HFFc6 (cell line): ENCODE measurements around the gene APOL5. TPM values are rescaled to one million over a fixed set of nuclear protein-coding genes. Genes with fewer than 3 reads are reported as not detected.
A peak's percentile ranks its signal among the peaks of the same experiment; 100 is the strongest.
"Not testable (repeated sequence)": the region's sequence is repeated elsewhere in the genome, so short reads cannot be mapped to it uniquely, and the experiment has no call there.

ENCODE experiments used
- DNase-seq: peaks from one replicate; pipeline ENCODE4 v3.0.0-alpha.2; 2018
- H3K27ac Mint-ChIP-seq: 2 replicates; pipeline ENCODE4 v1.8.0; 2020; ENCODE audit warnings: mild to moderate bottlenecking, mixed read lengths
- H3K27me3 Mint-ChIP-seq: 2 replicates; pipeline ENCODE4 v1.8.0; 2021; ENCODE audit warnings: mild to moderate bottlenecking, moderate library complexity, mixed read lengths; ENCODE audit not compliant: insufficient read depth
- H3K36me3 Mint-ChIP-seq: 2 replicates; pipeline ENCODE4 v1.8.0; 2021; ENCODE audit warnings: low read depth, mixed read lengths
- H3K4me1 Mint-ChIP-seq: 2 replicates; pipeline ENCODE4 v1.8.0; 2020; ENCODE audit warnings: low read depth, mixed read lengths
- H3K4me3 Mint-ChIP-seq: 2 replicates; pipeline ENCODE4 v1.8.0; 2020; ENCODE audit warnings: mild to moderate bottlenecking, moderate library complexity, mixed read lengths
- H3K9me3 Mint-ChIP-seq: 2 replicates; pipeline ENCODE4 v1.8.0; 2020; ENCODE audit warnings: mild to moderate bottlenecking, mixed read lengths
- CTCF ChIP-seq: fragments of 200-600 bp; sonication (generic); IDR thresholded peaks from 2 replicates; pipeline ENCODE4 v1.5.0; 2021; ENCODE audit warnings: antibody characterized with exemption, mild to moderate bottlenecking
- total RNA-seq, 6 experiments: library from RNA; stranded (reverse); fragmentation: NEBNext Ultra II Directional; extraction: Animal tissue kit (Norgen Biotek cat#: 25700); gene quantifications; 2 replicates in 1 of 6; 3 replicates in 5 of 6; pipeline ENCODE4 v1.2.3, GENCODE V29; 2021

Gene APOL5
- total RNA-seq, 6 experiments from 2014 or later, result not detected

GRCh38 chr22:35735542-35735941, 17.9 kb downstream of the APOL5 start:
- peaks cover 10% of the 10 kb centered on the region for H3K27me3 Mint-ChIP-seq
- peak overlapping the region; percentile 0; the same call in 1 of the 2 replicates for H3K27ac Mint-ChIP-seq

GRCh38 chr22:35736166-35736565, 18.5 kb downstream of the APOL5 start:
- Mint-ChIP-seq H3K27me3 (peaks cover 8% of the 10 kb centered on the region), H3K27ac (no peak overlapping the region; the same call in 1 of the 2 replicates)

More at GRCh38 chr22:35735542-35735941, 17.9 kb downstream of the APOL5 start:
- DNase-seq, result no peak
- Mint-ChIP-seq H3K36me3 (peaks cover 40% of the 10 kb centered on the region), H3K4me3 (no peak overlapping the region), H3K9me3 (no peaks in the 10 kb centered on the region), H3K4me1 (peaks cover 10% of the 10 kb centered on the region)
- no peak for TF ChIP-seq CTCF

DNA sequence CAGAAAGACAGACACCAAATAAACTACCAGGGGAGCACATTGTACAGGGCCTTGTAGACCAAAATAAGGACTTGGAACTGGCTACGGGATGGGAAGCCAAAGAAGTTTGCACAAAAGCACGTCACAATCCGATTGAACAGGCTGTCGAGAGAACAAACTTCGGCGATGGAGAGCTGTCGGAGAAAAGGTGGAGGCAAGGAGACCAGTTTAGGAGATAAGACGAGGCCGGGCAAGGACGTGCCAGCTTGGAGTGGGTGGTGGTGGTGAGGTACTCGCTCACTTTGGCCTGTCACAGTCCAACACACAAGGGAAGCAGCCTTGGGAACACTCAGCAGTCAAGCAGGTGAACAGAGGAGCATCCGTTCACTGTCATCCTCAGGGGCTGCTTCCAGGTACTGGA, 19.0 kb downstream of the APOL5 start:
- H3K9me3 Mint-ChIP-seq, result no peaks in the 10 kb centered on the region
- peaks cover 21% of the 10 kb centered on the region for H3K4me1 Mint-ChIP-seq
- no peak for DNase-seq
- H3K27me3 Mint-ChIP-seq, result peaks cover 8% of the 10 kb centered on the region
- H3K36me3 Mint-ChIP-seq, result peaks cover 45% of the 10 kb centered on the region
- TF ChIP-seq CTCF, result no peak
- no peak overlapping the region for H3K4me3 Mint-ChIP-seq
- no peak overlapping the region for H3K27ac Mint-ChIP-seq

More at GRCh38 chr22:35736166-35736565, 18.5 kb downstream of the APOL5 start:
- H3K4me3 Mint-ChIP-seq, result no peak overlapping the region
- H3K4me1 Mint-ChIP-seq, result peaks cover 16% of the 10 kb centered on the region
- no peak for TF ChIP-seq CTCF
- peaks cover 45% of the 10 kb centered on the region for H3K36me3 Mint-ChIP-seq
- DNase-seq, result no peak
- no peaks in the 10 kb centered on the region for H3K9me3 Mint-ChIP-seq

DNA sequence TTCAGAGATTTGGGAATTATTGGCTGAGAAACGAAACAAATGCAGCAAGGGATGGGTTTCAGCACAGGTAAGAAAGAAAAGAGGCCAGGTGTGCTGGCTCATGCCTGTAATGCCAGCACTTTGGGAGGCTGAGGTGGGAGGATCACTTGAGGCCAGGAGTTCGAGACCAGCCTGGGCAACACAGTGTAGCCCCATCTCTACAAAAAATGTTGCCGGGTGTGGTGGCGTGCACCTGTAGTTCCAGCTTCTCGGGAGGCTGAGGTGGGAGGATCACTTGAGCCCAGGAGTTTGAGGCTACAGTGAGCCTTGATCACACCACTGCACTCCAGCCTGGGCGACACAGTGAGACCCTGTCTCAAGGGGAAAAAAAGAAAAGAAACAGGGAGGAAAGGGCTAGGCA, 20.2 kb downstream of the APOL5 start:
- not testable (repeated sequence) for DNase-seq, H3K9me3 Mint-ChIP-seq, H3K4me3 Mint-ChIP-seq
- Mint-ChIP-seq H3K27ac (peak overlapping the region; percentile 2; the same call in 1 of the 2 replicates), H3K36me3 (peaks cover 49% of the 10 kb centered on the region), H3K27me3 (peaks cover 13% of the 10 kb centered on the region), H3K4me1 (peaks cover 33% of the 10 kb centered on the region)

DNA sequence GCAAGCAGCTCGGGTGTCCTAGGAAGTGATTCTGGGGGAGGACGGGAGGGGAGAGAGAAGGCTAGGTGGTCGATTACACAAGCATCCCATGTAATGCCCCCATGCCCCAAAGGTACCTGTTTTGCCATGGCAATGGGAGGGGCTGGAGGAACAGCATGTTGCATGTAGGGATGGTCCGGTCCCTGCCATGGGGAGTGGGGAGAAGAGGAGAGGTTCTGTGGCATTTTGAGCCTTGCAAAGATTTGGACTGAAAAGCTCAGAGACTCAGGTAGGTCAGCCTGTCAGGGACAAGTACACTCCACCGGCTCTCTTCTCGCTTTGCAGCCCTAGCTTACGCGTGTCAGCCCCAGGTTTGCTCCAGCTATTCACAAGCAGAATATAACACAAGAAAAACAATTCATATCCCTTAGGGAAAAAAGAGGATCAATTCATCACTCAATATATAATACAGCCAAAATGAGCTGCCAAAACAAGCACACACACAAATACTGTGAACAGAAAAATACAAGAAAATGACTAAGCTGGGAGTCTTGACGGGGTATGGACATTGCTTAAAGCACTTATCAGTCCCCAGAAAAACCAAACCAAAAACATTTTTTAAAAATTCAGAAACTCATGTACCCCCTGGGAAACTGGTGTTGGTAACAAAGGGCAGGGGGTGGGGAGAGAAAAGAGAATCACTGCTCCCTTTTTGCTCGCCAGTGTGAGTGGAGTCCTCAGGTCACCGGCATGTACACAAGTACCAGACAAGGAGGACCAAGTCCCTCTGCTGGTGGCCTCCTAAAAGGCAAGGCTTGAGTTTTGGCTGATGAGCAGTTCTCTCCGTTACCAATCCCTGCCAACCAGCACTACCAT, 21.6 kb downstream of the APOL5 start:
- no peak for DNase-seq
- H3K27ac Mint-ChIP-seq, result peak overlapping the region; percentile 18; the same call in 1 of the 2 replicates
- no peaks in the 10 kb centered on the region for H3K9me3 Mint-ChIP-seq
- peak; percentile 56 for TF ChIP-seq CTCF
- H3K4me3 Mint-ChIP-seq, result no peak overlapping the region
- peaks cover 13% of the 10 kb centered on the region for H3K27me3 Mint-ChIP-seq
- peaks cover 47% of the 10 kb centered on the region for H3K4me1 Mint-ChIP-seq
- H3K36me3 Mint-ChIP-seq, result peaks cover 55% of the 10 kb centered on the region

DNA sequence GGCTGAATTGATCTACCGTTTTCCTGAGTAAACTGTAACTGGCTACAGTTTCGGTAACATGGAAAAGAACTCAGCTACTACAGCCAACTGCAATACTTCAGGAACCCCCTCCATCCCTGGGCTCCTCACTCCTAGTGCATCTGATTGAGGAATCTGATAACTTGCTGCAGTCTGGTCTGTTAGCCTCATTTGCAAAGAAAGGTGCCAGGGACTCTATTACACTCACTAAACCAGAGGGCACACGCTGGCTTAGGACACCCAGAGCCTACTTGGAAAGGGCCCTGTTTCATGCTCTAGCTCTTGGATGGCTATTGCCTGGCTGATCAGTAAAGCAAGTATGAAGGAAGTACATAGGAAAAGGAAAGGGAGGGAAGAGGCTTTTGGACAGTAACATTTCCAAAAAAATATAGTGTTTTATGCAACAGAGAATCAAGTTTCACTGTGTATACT, 22.3 kb downstream of the APOL5 start:
- Mint-ChIP-seq H3K4me3 (no peak overlapping the region), H3K4me1 (peaks cover 54% of the 10 kb centered on the region), H3K36me3 (peaks cover 59% of the 10 kb centered on the region), H3K9me3 (no peaks in the 10 kb centered on the region), H3K27me3 (peaks cover 13% of the 10 kb centered on the region), H3K27ac (peak overlapping the region; percentile 96)
- TF ChIP-seq CTCF, result no peak
- no peak for DNase-seq
